ES-I3 (cell line): ENCODE data around the gene DEPDC5.

Experiments
- H3K36me3 ChIP-seq: 2 replicates; pipeline ENCODE4 v1.6.1; 2013; ENCODE audit warnings: mild to moderate bottlenecking, low read length, control low read depth, moderate library complexity; ENCODE audit not compliant: insufficient read depth
- H3K4me1 ChIP-seq: 2 replicates; pipeline ENCODE4 v1.6.1; 2013; ENCODE audit warnings: mild to moderate bottlenecking, control low read depth, low read length; ENCODE audit not compliant: insufficient read depth
- H3K9ac ChIP-seq: 2 replicates; pipeline ENCODE4 v1.6.1; 2013; ENCODE audit warnings: low read depth, mild to moderate bottlenecking, low read length, moderate library complexity
- H3K9me3 ChIP-seq: 2 replicates; pipeline ENCODE4 v1.6.1; 2013; ENCODE audit warnings: mild to moderate bottlenecking, low read length, moderate library complexity; ENCODE audit not compliant: control insufficient read depth, insufficient read depth

Gene DEPDC5

DNA sequence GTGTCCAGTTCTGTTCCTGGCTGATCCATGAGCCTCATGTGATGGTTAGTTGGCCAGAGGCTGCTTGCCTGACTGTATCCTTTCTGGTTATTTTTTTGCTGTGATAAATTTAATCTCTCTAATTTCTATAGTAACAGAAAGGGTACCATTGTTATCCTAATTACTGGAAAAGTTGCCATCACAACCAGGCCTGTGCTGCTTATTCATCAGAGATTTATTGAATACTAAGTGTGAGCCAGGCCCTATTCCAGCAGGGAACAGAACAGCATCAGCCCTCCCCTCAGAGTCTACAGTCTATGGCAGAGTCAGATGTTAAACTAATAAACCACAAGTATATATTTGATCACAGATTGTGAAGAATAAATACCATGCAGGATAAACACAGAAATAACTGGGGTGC is 86.8 kb downstream of the DEPDC5 start:
- Histone ChIP-seq H3K36me3 (peaks cover 12% of the 10 kb centered on the region), H3K9me3 (no peaks in the 10 kb centered on the region), H3K9ac (no peak overlapping the region), H3K4me1 (no peaks in the 10 kb centered on the region)

DNA sequence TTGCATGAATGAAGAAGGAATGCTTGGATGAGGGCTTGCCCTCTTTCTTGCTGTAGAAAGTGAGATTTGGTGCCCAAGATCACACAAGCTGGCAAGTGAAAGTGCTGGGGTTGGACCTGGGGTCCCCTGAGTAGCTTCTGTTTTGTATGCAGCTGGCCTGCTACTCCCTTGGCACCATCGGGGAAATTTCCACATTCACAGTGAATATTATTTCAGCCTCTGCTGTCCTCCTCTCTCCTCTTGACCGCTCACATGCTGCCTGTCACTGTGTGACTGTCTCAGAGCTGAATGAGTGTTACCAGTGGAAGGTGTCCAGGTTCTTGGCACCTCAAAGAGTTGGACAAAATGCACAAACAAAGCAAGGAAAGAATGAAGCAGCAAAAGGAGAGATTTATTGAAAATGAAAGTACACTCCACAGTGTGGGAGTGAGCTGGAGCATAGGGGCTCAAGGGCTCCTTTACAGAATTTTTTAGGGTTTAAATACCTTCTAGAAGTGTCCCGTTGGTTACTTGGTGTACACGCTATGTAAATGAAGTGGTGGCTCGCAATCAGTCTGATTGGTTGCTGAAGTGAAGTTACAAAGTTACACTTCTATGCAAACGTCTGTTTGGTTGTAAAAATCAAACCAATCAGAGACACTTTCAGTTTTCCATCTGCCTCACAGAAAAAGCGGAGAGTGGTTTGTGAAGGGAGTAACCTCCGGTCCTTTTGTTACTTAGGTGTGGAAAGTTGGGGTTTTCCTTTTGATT is 87.4 kb downstream of the DEPDC5 start:
- H3K9me3 ChIP-seq: no peaks in the 10 kb centered on the region
- peaks cover 15% of the 10 kb centered on the region for H3K36me3 ChIP-seq
- H3K9ac ChIP-seq: no peak overlapping the region
- H3K4me1 ChIP-seq: no peaks in the 10 kb centered on the region

DNA sequence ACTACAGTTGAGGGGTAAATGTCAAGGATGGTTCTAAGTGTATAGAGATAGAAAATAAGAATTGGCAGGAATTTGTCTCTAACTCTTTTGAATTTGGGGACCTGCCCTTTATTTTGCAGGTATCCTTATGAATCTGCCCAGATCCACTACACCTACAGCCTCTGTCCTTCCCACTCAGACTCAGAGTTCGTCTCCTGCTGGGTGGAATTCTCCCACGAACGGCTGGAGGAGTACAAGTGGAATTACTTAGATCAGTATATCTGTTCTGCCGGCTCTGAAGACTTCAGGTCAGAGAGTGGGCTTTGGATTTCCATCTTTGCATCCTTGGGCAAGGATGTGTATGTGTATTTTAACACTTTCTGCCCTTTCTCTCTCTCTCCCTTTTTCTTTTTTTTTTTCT is 89.7 kb downstream of the DEPDC5 start:
- H3K36me3 ChIP-seq: peaks cover 22% of the 10 kb centered on the region

DNA sequence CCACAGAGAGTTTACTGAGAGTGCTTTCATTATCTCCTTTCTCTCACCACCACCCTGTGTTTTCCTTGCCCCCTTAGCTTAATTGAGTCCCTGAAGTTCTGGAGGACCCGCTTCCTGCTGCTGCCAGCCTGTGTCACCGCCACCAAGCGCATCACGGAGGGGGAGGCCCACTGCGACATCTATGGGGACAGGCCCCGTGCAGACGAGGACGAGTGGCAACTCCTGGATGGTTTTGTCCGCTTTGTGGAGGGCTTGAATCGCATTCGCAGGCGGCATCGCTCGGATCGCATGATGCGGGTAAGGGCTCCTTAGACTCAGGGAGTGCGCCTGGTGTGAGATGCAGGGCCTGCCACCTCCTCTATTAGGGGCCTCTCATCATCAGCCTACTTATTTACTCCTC is 91.1 kb downstream of the DEPDC5 start:
- H3K4me1 ChIP-seq: no peaks in the 10 kb centered on the region
- H3K9me3 ChIP-seq: peaks cover 7% of the 10 kb centered on the region; the same call in 1 of the 2 replicates
- H3K9ac ChIP-seq: no peak overlapping the region
- peaks cover 22% of the 10 kb centered on the region for H3K36me3 ChIP-seq

More for the DNA sequence above, 89.7 kb downstream of the DEPDC5 start:
- Histone ChIP-seq H3K9ac (no peak overlapping the region), H3K9me3 (peaks cover 7% of the 10 kb centered on the region; the same call in 1 of the 2 replicates), H3K4me1 (no peaks in the 10 kb centered on the region)

DNA sequence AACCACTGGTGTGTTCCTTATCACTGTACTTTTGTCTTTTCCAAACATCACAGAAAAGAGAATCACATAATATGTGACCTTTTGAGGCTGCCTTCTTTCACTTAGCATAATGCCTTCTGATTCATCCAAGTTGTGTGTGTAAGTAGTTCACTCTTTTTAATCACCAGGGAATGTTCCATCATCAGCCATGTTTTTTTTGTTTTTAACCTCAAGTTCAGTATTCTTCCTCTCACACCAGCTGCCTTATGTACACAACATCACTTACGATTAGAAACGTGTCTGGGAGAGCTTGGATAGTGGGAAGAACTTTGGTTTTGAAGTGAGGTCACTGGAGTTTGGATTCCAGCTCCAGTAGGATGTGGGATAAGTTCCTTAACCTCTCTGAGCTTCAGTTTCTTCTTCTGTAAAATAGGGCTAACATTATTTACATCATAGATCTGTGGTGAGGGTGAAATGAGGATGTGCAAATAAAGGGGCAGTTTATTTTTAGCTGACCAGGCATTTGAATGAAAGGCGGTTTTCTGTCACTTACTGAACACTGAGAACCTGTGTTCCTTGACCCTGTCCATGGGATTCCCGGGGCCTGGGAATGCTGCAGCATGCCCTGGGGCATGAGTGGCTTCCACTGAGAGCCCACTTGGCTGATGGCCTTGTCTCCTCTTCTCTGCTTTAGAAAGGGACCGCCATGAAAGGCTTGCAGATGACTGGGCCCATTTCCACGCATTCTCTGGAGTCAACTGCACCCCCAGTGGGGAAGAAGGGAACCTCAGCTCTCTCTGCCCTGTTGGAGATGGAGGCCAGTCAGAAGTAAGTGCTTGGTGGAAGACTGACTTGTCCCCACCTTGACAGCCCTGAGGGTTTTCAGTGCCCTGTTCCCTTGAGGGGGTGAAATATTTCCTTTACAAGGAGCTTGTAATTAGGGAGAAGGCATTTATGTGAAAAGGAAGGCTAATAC is 92.6 kb downstream of the DEPDC5 start:
- H3K4me1 ChIP-seq: no peaks in the 10 kb centered on the region
- H3K9me3 ChIP-seq: peaks cover 7% of the 10 kb centered on the region; the same call in 1 of the 2 replicates
- peaks cover 19% of the 10 kb centered on the region for H3K36me3 ChIP-seq
- H3K9ac ChIP-seq: no peak overlapping the region

DNA sequence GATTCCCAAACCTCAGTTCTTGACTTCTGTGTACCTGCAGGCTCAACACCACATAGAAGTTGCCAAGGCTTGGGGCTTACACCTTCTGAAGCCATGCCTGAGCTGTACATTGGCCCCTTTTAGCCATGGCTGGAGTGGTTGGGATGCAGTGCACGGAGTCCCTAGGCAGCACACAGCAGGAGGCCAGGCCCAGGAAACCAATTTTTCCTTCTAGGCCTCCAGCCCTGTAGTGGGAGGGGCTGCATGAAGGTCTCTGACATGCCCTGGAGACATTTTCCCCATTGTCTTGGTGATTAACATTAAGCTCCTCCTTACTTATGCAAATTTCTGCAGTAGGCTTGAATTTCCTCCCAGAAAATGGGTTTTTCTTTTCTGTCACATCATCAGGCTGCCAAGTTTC is 94.6 kb downstream of the DEPDC5 start:
- no peak overlapping the region for H3K9ac ChIP-seq
- no peaks in the 10 kb centered on the region for H3K4me1 ChIP-seq
- H3K36me3 ChIP-seq: peaks cover 18% of the 10 kb centered on the region
- H3K9me3 ChIP-seq: peaks cover 7% of the 10 kb centered on the region; the same call in 1 of the 2 replicates

DNA sequence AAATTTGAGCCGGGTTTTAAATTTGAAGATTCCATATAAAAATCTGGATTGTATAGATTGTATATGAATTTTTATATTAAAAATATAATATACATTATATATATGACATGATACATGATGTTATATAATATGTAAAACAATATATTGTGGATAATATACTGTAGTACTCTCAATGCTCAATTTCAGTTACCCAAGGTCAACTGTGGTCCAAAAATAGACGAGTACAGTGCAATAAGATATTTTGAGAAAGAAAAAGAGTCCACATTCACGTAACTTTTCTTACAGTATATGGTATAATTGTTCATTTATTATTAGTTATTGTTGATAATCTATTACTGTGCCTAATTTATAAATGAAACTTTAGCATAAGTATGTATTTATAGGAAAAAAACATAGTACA is 96.3 kb downstream of the DEPDC5 start:
- H3K4me1 ChIP-seq: no peaks in the 10 kb centered on the region
- H3K9me3 ChIP-seq: peaks cover 7% of the 10 kb centered on the region; the same call in 1 of the 2 replicates
- H3K36me3 ChIP-seq: peaks cover 15% of the 10 kb centered on the region

DNA sequence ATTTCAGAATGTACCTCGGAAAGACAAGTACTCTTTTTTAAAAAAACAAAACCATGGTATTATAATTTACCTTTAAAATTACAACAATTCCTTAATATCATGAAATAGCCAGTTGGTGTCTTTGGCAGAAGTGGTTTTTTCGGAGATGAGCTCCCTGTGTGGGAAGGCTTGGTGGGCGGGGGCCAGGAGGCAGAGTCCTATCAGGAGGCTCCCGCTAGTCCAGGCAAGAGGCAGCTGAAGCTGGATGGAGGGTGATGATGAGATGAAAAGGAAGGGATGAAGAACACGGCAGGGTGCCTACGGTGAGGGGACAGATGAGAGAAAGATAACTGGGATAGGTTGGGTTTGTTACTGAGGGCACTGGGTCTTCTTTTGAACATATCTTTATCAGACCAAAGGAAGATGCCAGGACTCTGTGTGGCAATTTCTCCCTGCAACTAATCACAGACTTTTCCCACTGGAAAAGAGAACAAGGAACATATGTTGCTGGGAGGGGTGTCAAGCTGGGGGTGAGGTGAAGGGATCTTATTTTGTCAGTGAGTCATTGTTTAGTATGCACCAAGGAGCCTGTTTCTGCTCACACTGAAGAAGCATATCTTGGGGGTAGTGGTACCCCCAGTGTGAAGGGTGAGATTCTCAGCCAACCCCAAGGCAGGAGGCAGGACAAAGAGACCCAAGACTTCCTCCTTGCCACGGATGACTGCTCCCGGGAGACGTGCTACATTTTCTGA is 99.0 kb downstream of the DEPDC5 start:
- H3K9ac ChIP-seq: no peak overlapping the region
- H3K36me3 ChIP-seq: no peaks in the 10 kb centered on the region
- H3K4me1 ChIP-seq: peaks cover 7% of the 10 kb centered on the region
- peaks cover 7% of the 10 kb centered on the region; the same call in 1 of the 2 replicates for H3K9me3 ChIP-seq

More for the DNA sequence above, 96.3 kb downstream of the DEPDC5 start:
- H3K9ac ChIP-seq: no peak overlapping the region

DNA sequence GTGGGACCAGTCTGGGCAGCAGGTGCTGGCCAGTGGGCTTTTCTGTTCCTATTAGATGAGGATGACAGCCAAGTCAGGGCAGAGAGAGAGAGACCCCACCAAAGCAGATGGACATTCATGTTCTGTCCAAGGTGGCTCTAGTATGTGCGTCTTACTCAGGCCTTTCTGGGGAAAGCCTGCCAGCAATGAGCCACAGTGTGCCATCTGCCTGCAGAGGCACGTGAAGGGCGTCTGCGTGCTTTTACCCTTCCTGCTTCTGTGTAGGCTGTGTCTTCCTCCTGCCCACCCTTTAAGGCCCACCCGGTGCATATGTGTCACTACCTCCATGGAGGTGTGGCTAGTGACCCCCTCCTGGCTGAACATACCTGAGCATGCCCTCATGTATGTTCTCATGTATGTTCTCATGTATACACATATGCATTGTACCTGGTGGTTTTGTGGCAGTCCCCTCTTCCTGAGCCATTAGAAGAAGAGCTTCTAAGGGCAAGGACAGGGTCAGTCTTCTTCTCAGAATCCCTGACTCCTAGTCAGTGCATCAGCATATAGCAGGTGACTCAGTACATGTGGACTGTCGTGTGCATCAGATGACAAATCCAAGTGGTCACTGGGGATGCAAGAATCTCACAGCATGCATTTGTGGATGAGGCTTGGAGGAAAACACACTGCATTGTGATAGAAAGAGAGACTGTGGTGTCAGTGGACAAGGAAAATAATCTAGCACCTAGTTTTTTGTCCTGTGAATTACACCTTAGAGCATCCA is 100.1 kb downstream of the DEPDC5 start:
- no peak overlapping the region for H3K9ac ChIP-seq
- no peaks in the 10 kb centered on the region for H3K9me3 ChIP-seq
- peaks cover 7% of the 10 kb centered on the region for H3K4me1 ChIP-seq
- H3K36me3 ChIP-seq: no peaks in the 10 kb centered on the region

DNA sequence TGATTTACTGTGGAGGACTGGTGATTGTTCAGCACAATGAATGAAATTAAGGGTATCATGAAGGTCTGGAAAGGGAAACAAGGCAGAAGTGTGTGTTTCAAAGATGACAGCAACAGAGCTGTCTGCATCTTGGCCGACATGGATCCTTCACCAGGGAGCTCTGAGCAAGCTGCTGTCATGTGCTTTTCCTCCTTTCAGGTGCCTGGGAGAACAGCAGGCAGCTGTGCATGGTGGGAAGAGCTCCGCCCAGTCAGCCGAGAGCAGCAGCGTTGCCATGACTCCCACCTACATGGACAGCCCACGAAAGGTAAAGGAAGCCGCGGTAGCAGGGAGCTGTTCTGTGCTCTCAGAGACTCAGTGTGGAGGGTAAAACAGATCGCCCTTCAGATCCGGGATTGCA is 103.4 kb downstream of the DEPDC5 start:
- peaks cover 7% of the 10 kb centered on the region for H3K4me1 ChIP-seq
- H3K36me3 ChIP-seq: no peaks in the 10 kb centered on the region
- no peaks in the 10 kb centered on the region for H3K9me3 ChIP-seq
- no peak overlapping the region for H3K9ac ChIP-seq

DNA sequence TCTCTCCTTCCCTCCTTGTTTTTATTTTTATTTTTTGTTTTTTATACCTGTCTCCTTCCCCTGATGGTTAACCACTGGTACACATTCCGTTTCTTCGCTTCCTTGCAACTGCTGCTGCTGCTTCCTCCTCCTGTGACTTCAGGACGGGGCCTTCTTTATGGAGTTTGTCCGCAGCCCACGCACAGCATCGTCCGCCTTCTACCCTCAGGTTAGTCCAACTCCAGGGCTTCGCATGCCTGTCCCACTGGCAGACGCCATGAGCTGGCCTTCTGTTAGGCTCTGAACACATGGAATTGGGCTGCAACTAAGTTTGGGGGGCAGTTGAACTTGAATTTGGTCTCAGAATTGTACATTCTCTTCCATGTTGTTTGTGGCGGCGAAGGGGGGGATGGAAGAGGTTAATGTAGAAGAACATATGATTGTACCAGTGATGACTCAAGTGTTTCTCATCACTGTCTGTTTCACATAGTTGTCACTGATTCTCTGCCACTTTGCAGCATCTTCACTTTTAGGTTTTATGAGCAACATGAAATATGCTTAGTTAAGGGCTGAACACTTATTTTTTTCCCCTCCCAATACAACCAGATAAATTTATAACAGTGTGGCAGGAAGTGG is 107.5 kb downstream of the DEPDC5 start:
- H3K36me3 ChIP-seq: no peaks in the 10 kb centered on the region
- peaks cover 7% of the 10 kb centered on the region for H3K4me1 ChIP-seq
- H3K9me3 ChIP-seq: no peaks in the 10 kb centered on the region
- no peak overlapping the region for H3K9ac ChIP-seq

DNA sequence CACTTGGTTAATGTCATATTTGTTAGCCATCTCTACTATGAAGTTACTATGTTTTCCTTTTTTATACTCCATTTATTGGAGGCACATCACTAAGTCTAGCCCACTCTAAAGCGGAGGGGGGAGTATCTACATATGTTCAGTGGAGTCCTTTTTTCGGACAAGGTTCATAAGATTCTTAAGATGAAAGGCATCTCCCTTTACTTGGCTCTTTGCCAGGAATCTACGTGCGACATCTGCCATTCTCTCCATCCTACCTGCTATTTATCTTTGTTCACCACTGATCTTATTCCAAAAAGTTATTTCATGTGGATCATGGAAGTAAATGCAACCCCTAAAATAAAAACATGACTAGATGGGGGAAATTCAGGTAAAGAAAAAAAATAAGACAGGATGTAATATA is 113.1 kb downstream of the DEPDC5 start:
- H3K9ac ChIP-seq: no peak overlapping the region
- H3K4me1 ChIP-seq: peaks cover 19% of the 10 kb centered on the region
- no peaks in the 10 kb centered on the region for H3K9me3 ChIP-seq
- no peaks in the 10 kb centered on the region; the same call in none of the 2 replicates for H3K36me3 ChIP-seq

DNA sequence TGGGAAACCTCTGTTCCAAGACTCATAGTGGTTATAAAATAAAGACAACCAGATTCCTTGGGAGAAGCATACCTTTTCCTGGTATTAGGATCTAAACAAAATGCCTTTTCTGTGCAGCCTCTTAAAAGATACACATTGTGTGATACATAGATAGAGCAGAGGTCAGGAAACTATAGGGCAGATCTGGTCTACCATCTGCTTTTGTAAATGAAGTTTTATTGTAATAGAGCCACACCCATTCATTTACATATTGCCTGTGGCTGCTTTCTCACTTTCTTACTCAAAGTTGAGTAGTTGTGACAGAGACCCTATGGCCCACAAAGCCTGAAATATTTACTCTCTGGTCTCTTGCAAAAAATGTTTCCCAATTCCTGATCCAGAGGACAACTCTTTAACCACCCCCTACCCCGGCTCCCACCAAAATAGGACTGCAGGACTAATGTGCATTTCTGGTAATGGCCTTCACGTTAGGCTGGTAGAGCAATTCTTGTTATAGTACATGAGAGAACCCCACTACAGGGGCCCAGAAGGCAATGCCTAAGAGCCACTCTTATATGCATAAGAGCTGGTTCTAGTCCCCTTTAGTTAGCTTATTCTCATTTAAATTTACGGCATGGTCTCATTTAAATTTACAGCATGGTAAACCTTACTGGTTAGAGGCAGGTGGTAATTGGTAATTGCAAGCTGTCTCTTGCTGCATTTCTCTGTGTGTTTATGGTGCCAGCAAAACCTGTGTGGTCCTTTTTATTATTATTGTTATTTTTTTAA is 113.8 kb downstream of the DEPDC5 start:
- H3K9ac ChIP-seq: no peak overlapping the region
- H3K4me1 ChIP-seq: peaks cover 19% of the 10 kb centered on the region
- no peaks in the 10 kb centered on the region for H3K9me3 ChIP-seq
- no peaks in the 10 kb centered on the region; the same call in none of the 2 replicates for H3K36me3 ChIP-seq
